ENCODE measurements around the gene FBLIM1.

The FBLIM1 gene

DNA sequence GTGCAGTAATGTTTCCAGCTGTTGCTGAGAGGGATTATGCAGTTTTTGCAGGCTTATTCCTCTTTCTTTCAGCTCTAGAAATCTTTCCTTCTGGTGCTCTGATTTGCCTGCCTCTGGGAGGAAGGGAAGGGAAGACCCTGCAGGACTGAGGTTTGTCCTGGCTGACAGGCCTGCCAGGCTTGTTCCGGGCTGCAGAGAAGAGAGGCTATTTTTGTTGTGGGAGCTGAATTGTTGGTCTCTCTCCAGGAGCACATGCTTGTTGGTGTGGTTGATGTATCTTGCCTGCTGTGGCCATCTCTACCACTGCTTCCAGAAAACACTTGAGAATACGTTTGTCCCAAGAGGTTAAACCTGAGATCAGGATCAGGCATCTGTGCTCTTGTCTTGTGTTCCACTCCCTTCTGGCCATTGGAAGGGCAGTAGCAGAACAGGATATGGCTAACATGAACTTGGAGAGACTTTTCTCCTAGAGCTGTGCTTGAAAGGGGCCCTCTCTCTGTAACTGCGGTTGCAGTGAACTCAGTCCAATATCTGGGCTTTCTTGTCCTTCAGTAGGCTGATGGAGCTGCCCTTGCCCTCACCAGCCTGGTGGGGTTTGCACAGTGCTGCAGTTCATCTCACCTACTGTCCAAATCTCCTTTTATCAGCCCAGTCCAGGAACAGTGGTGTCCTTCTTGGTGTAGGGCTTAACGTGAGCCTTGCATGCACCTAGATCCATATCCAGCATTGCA is 44.0 kb upstream of the FBLIM1 start:
- no peaks in the 10 kb centered on the region for H3K9me2 ChIP-seq (replicated peaks; ENCODE audit: insufficient read depth, low read length)
- H3K27ac ChIP-seq (ENCODE audit: low read depth, low read length) = no peak overlapping the region
- TF ChIP-seq CTCF (IDR thresholded peaks at IDR 0.05; ENCODE audit: insufficient read depth, low read length, poor library complexity, severe bottlenecking) (no peak), EZH2phosphoT487 (conservative IDR thresholded peaks at IDR 0.05; ENCODE audit: low read length) (no peak)
- H3F3A ChIP-seq (ENCODE audit: insufficient read depth) = no peaks in the 10 kb centered on the region
- H3K36me3 ChIP-seq (ENCODE audit: low read length) = no peaks in the 10 kb centered on the region
- H2AFZ ChIP-seq (ENCODE audit: low read depth, low read length, severe bottlenecking) = no peak overlapping the region
- H3K9ac ChIP-seq (ENCODE audit: low read length) = no peak overlapping the region
- no peaks in the 10 kb centered on the region for H4K20me1 ChIP-seq (ENCODE audit: low read depth, low read length)
- H3K9me3 ChIP-seq (ENCODE audit: insufficient read depth, low read length) = no peaks in the 10 kb centered on the region
- H3K27me3 ChIP-seq (ENCODE audit: low read length) = no peaks in the 10 kb centered on the region
- no peak overlapping the region for H3K4me3 ChIP-seq (ENCODE audit: insufficient read depth, low read length, poor library complexity, severe bottlenecking)
- 0 out of 2 replicates have a peak, but pooled peaks cover 2% of the 10 kb centered on the region for H3K79me2 ChIP-seq (ENCODE audit: insufficient read depth, low read length)
- no peak overlapping the region for H3K4me2 ChIP-seq (ENCODE audit: low read depth, low read length, poor library complexity, severe bottlenecking)

DNA sequence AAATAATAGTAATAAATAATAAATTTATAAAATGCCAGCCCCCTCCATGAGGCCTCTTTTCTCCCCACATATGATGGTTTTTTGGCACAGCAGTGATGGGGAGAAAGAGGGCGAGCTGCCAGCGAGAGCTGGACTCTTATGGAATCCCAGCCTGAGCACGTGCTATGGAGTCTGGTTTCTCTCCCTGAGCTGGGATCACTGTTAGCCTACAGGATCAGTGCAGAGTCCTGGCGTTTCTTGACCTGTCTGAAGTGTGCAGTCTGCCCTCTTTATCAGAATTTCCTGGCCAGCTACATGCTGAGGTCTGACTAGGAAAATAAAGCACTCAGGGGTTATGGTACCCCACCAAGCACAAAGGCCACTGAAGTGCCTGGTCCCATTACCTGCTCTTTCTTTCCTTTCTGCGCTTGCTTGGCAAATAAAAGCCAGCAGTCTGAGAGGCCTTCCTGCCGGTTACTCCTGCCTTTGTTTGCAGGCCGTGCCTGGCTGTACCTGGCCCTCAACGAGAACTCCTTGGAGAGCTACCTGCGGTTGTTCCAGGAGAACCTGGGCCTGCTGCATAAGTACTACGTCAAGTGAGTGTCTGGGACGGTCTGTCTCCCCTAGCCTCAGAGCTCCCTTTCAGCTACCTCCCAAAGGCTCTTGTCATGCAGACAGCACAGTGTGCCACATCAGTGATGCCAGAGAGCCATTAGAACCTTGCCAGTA is 41.0 kb upstream of the FBLIM1 start:
- H4K20me1 ChIP-seq (ENCODE audit: low read depth, low read length) = no peaks in the 10 kb centered on the region
- no peaks in the 10 kb centered on the region for H3K9me2 ChIP-seq (replicated peaks; ENCODE audit: insufficient read depth, low read length)

GRCh38 chr1:15718199-15718601 is 40.4 kb upstream of the FBLIM1 start:
- H3K4me2 ChIP-seq (ENCODE audit: low read depth, low read length, poor library complexity, severe bottlenecking) = no peak overlapping the region
- no peaks in the 10 kb centered on the region for H3K9me3 ChIP-seq (ENCODE audit: insufficient read depth, low read length)
- H4K20me1 ChIP-seq (ENCODE audit: low read depth, low read length) = no peaks in the 10 kb centered on the region
- no peaks in the 10 kb centered on the region for H3F3A ChIP-seq (ENCODE audit: insufficient read depth)
- no peaks in the 10 kb centered on the region for H3K27me3 ChIP-seq (ENCODE audit: low read length)
- no peak overlapping the region for H2AFZ ChIP-seq (ENCODE audit: low read depth, low read length, severe bottlenecking)
- no peaks in the 10 kb centered on the region for H3K36me3 ChIP-seq (ENCODE audit: low read length)
- H3K9ac ChIP-seq (ENCODE audit: low read length) = no peak overlapping the region
- H3K4me3 ChIP-seq (ENCODE audit: insufficient read depth, low read length, poor library complexity, severe bottlenecking) = no peak overlapping the region
- no peaks in the 10 kb centered on the region for H3K9me2 ChIP-seq (replicated peaks; ENCODE audit: insufficient read depth, low read length)
- H3K27ac ChIP-seq (ENCODE audit: low read depth, low read length) = no peak overlapping the region
- TF ChIP-seq EZH2phosphoT487 (conservative IDR thresholded peaks at IDR 0.05; ENCODE audit: low read length) (no peak), CTCF (IDR thresholded peaks at IDR 0.05; ENCODE audit: insufficient read depth, low read length, poor library complexity, severe bottlenecking) (no peak)
- no peaks in the 10 kb centered on the region for H3K79me2 ChIP-seq (ENCODE audit: insufficient read depth, low read length)

More for the DNA sequence above, 41.0 kb upstream of the FBLIM1 start:
- no peaks in the 10 kb centered on the region for H3K79me2 ChIP-seq (ENCODE audit: insufficient read depth, low read length)
- no peak for TF ChIP-seq CTCF (IDR thresholded peaks at IDR 0.05; ENCODE audit: insufficient read depth, low read length, poor library complexity, severe bottlenecking)
- no peak for TF ChIP-seq EZH2phosphoT487 (conservative IDR thresholded peaks at IDR 0.05; ENCODE audit: low read length)
- H3K9ac ChIP-seq (ENCODE audit: low read length) = no peak overlapping the region
- H2AFZ ChIP-seq (ENCODE audit: low read depth, low read length, severe bottlenecking) = no peak overlapping the region
- H3K27ac ChIP-seq (ENCODE audit: low read depth, low read length) = no peak overlapping the region
- H3K4me3 ChIP-seq (ENCODE audit: insufficient read depth, low read length, poor library complexity, severe bottlenecking) = no peak overlapping the region
- H3K9me3 ChIP-seq (ENCODE audit: insufficient read depth, low read length) = no peaks in the 10 kb centered on the region
- no peak overlapping the region for H3K4me2 ChIP-seq (ENCODE audit: low read depth, low read length, poor library complexity, severe bottlenecking)
- H3K27me3 ChIP-seq (ENCODE audit: low read length) = no peaks in the 10 kb centered on the region
- H3K36me3 ChIP-seq (ENCODE audit: low read length) = no peaks in the 10 kb centered on the region
- no peaks in the 10 kb centered on the region for H3F3A ChIP-seq (ENCODE audit: insufficient read depth)

All from SU-DHL-6 (cell line).